Gastroesophageal sphincter (tissue), 3 donors: ENCODE measurements around the gene SLC9A3.

Experiments used
- POLR2A ChIP-seq, 2 donors: fragments of 450-650 bp; IDR thresholded peaks; one replicate each; pipeline ENCODE4 v1.6.1; 2017; ENCODE audit warnings: antibody characterized with exemption in 2 of 2, mild to moderate bottlenecking in 2 of 2, moderate library complexity in 1 of 2
- TF ChIP-seq, protein P1 (sequence below), 4 experiments: fragments of 200-600 bp in 2 of 4; fragments of 450-650 bp in 2 of 4; sonication (generic) in 1 of 4; IDR thresholded peaks; one replicate each; pipeline ENCODE4 v1.5.1; 2017 to 2019; ENCODE audit warnings: antibody characterized with exemption in 4 of 4, mild to moderate bottlenecking in 2 of 4, moderate library complexity in 2 of 4

DNA sequence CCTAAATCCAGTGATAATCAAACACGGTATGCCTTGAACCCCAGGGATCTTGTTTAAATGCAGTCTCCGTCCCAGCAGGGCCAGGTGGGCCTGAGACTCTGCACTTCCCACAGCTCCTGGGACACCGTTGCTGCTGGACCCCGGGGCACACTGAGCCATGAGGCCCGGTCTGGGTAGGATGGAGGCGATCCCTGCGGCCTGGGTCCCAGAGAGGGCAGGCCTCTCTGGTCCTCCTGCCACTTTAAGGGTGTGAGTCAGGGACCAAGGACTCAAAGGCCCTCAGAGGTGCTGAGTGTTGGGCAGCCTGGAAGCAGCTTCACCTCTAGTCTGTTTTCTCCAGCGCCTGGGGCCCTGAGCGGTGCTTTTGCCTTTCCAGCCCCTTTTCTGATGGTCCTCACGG, 34.1 kb upstream of the SLC9A3 start:
- TF ChIP-seq, protein P1, sequence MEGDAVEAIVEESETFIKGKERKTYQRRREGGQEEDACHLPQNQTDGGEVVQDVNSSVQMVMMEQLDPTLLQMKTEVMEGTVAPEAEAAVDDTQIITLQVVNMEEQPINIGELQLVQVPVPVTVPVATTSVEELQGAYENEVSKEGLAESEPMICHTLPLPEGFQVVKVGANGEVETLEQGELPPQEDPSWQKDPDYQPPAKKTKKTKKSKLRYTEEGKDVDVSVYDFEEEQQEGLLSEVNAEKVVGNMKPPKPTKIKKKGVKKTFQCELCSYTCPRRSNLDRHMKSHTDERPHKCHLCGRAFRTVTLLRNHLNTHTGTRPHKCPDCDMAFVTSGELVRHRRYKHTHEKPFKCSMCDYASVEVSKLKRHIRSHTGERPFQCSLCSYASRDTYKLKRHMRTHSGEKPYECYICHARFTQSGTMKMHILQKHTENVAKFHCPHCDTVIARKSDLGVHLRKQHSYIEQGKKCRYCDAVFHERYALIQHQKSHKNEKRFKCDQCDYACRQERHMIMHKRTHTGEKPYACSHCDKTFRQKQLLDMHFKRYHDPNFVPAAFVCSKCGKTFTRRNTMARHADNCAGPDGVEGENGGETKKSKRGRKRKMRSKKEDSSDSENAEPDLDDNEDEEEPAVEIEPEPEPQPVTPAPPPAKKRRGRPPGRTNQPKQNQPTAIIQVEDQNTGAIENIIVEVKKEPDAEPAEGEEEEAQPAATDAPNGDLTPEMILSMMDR (IDR thresholded peaks at IDR 0.05) = no peak
- no peak for TF ChIP-seq POLR2A (IDR thresholded peaks at IDR 0.05)
